Right ventricle myocardium inferior (tissue), 1 donor: ENCODE results near the gene ESRRA. TPM values are rescaled to one million over a fixed set of nuclear protein-coding genes. Genes with fewer than 3 reads are reported as not detected.

Experiments used
- ATAC-seq: fragments of 200-7000 bp; cut with Tn5 transposase; one replicate; pipeline ENCODE4 v1.9.1; 2020; ENCODE audit warnings: mild to moderate bottlenecking, moderate library complexity
- DNase-seq: peaks from one replicate; pipeline ENCODE4 v3.0.0; 2021; ENCODE audit errors: missing footprints
- intact Hi-C: fragments of 100-400 bp; cut with DNase I; formaldehyde crosslinking; loops from one replicate; pipeline ENCODE4 v1.11.0; 2022
- total RNA-seq: library from RNA; stranded (reverse); fragmentation: NEBNext Ultra II Directional; extraction: Animal tissue kit (Norgen Biotek cat#: 25700); gene quantifications from one replicate; pipeline ENCODE4 v1.2.1, GENCODE V29; 2021
- donor health status: DM: no; HTN: yes; CAD: no; lungs with severe emphysema.

ESRRA gene
- total RNA-seq, 1 donor from 2014 or later: 217 TPM

GRCh38 chr11:64289002-64289564, 16.2 kb upstream of the ESRRA start:
- DNase-seq: peak; percentile 26
- no peak for ATAC-seq
- intact Hi-C loops: loop anchor here (5.0 kb wide), 1 partner anchor 87 kb away; no protein-coding TSS in a partner anchor

GRCh38 chr11:64290352-64291261, 14.7 kb upstream of the ESRRA start:
- DNase-seq (peak; percentile 40), ATAC-seq (no peak)
- intact Hi-C loops: no loop called here

GRCh38 chr11:64291262-64291751, 14.0 kb upstream of the ESRRA start, which contains the start of gene KCNK4:
Gene KCNK4 (plus strand): TSS chr11:64291302. CDS start chr11:64293019, 1,717 bp downstream.
- DNase-seq (peak; percentile 22), ATAC-seq (no peak)
- intact Hi-C loops: no loop called here

GRCh38 chr11:64291752-64292459, 13.4 kb upstream of the ESRRA start:
- no peak for ATAC-seq
- intact Hi-C loops: no loop called here
- peak; percentile 37 for DNase-seq

GRCh38 chr11:64292460-64293254, 12.7 kb upstream of the ESRRA start:
- intact Hi-C loops: no loop called here
- ATAC-seq (no peak), DNase-seq (peak; percentile 47)

- ATAC-seq (no peak), DNase-seq (no peak)
- intact Hi-C loops: no loop called here
Observed at GRCh38 chr11:64294774-64295173, 10.6 kb upstream of the ESRRA start.

- intact Hi-C loops: no loop called here
- ATAC-seq (no peak), DNase-seq (no peak)
Observed at GRCh38 chr11:64295760-64296159, 9.6 kb upstream of the ESRRA start.

GRCh38 chr11:64296236-64296635, 9.1 kb upstream of the ESRRA start:
- ATAC-seq: no peak
- intact Hi-C loops: no loop called here
- DNase-seq: no peak

GRCh38 chr11:64296830-64297698, 8.3 kb upstream of the ESRRA start:
- intact Hi-C loops: no loop called here
- no peak for ATAC-seq
- DNase-seq: peak; percentile 33

- peak; percentile 72 for DNase-seq
- intact Hi-C loops: no loop called here
- no peak for ATAC-seq
Observed at GRCh38 chr11:64297699-64298358, 7.5 kb upstream of the ESRRA start.

- intact Hi-C loops: no loop called here
- DNase-seq (peak; percentile 80), ATAC-seq (peak; percentile 50)
Observed at GRCh38 chr11:64298966-64299846, 6.1 kb upstream of the ESRRA start.

GRCh38 chr11:64299847-64300648, 5.3 kb upstream of the ESRRA start, which contains the start of gene CATSPERZ:
Gene CATSPERZ (plus strand): TSS chr11:64300358. CDS start chr11:64300411, 53 bp downstream.
- ATAC-seq (no peak), DNase-seq (peak; percentile 60)
- intact Hi-C loops: loop anchor here (5.0 kb wide), 2 partner anchors 48 to 113 kb away; partner anchors contain the start of genes PLCB3 and STIP1

GRCh38 chr11:64303109-64304031, 2.0 kb upstream of the ESRRA start:
- peak; percentile 17 for DNase-seq
- intact Hi-C loops: loop anchor here (1.0 to 5.0 kb wide), 6 partner anchors 19 to 116 kb away; partner anchors contain the start of genes BAD, FKBP2, GPR137 and PLCB3
- no peak for ATAC-seq

- DNase-seq (peak; percentile 56), ATAC-seq (no peak)
- intact Hi-C loops: loop anchor here (1.0 to 5.0 kb wide), 6 partner anchors 19 to 117 kb away; partner anchors contain the start of genes BAD, FKBP2, GPR137 and PLCB3
Observed at GRCh38 chr11:64304032-64304315, 1.4 kb upstream of the ESRRA start.
